Measurements from ENCODE around the gene LCNL1.

Gene LCNL1

GRCh38 chr9:136964833-136965422, 17.9 kb upstream of the LCNL1 start:
- H3K4me3 ChIP-seq (ENCODE audit: low read depth, low read length): no peak overlapping the region
- DNase-seq (ENCODE audit: low read depth): no peak
- TF ChIP-seq CTCF (IDR thresholded peaks at IDR 0.05; ENCODE audit: control insufficient read depth, extremely low read depth, insufficient read depth): no peak

- DNase-seq (ENCODE audit: low read depth): no peak
- TF ChIP-seq CTCF (IDR thresholded peaks at IDR 0.05; ENCODE audit: control insufficient read depth, extremely low read depth, insufficient read depth): no peak
- H3K4me3 ChIP-seq (ENCODE audit: low read depth, low read length): no peak overlapping the region
Observed at GRCh38 chr9:136965771-136966484, 16.9 kb upstream of the LCNL1 start.

- TF ChIP-seq CTCF (IDR thresholded peaks at IDR 0.05; ENCODE audit: control insufficient read depth, extremely low read depth, insufficient read depth): no peak
- DNase-seq (ENCODE audit: low read depth): no peak
- H3K4me3 ChIP-seq (ENCODE audit: low read depth, low read length): no peak overlapping the region
Observed at GRCh38 chr9:136968333-136969127, 14.3 kb upstream of the LCNL1 start.

- TF ChIP-seq CTCF (IDR thresholded peaks at IDR 0.05; ENCODE audit: control insufficient read depth, extremely low read depth, insufficient read depth): no peak
- DNase-seq (ENCODE audit: low read depth): no peak
- no peak overlapping the region for H3K4me3 ChIP-seq (ENCODE audit: low read depth, low read length)
Observed at GRCh38 chr9:136969150-136969549, 13.6 kb upstream of the LCNL1 start.

- DNase-seq (ENCODE audit: low read depth): no peak
- no peak for TF ChIP-seq CTCF (IDR thresholded peaks at IDR 0.05; ENCODE audit: control insufficient read depth, extremely low read depth, insufficient read depth)
Observed at GRCh38 chr9:136969774-136970173, 13.0 kb upstream of the LCNL1 start.

GRCh38 chr9:136970361-136970760, 12.4 kb upstream of the LCNL1 start:
- no peak overlapping the region for H3K4me3 ChIP-seq (ENCODE audit: low read depth, low read length)
- TF ChIP-seq CTCF (IDR thresholded peaks at IDR 0.05; ENCODE audit: control insufficient read depth, extremely low read depth, insufficient read depth): no peak
- DNase-seq (ENCODE audit: low read depth): no peak

More at GRCh38 chr9:136969774-136970173, 13.0 kb upstream of the LCNL1 start:
- H3K4me3 ChIP-seq (ENCODE audit: low read depth, low read length): no peak overlapping the region

Measured in LNCaP clone FGC (cell line).